Stimulated activated CD4-positive, alpha-beta T cell treated with anti-CD3 and anti-CD28 coated beads, Interleukin-4, amount 100 ng/mL, for 24 hours (primary cell): ENCODE measurements around the gene PGAP6.
A peak's percentile ranks its signal among the peaks of the same experiment; 100 is the strongest.
"Not testable (repeated sequence)": the region's sequence is repeated elsewhere in the genome, so short reads cannot be mapped to it uniquely, and the experiment has no call there.

Experiments used
- DNase-seq: peaks from one replicate; pipeline ENCODE4 v3.0.0-alpha.2; 2020

The PGAP6 gene

GRCh38 chr16:381789-382717, at the start of gene PGAP6:
PGAP6 (minus strand) TSS chr16:381978; CDS start chr16:381821, 157 bp downstream.
- peak; percentile 52 for DNase-seq

- DNase-seq: no peak
Measured at GRCh38 chr16:430904-431303, 49.1 kb upstream of the PGAP6 start.

DNA sequence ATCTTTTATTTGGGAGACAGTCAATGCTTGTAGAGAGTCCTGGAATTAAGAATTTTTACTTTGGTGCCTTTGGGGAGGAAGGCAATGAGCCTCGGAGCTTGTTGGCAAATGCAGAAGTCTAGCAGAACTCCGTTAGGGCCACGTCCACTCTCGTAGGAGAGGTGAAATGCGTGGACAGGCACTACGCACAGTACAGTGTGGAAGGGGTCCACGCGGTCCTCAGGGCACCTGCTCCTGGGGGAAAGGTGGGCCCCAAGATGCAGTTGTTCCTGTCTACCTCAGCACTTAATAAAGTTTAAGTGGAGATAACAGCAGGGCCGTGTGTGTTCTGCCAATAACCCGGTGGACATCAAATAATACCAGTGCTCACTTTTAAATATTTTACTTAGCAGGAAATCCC, 45.5 kb upstream of the PGAP6 start:
- no peak for DNase-seq

DNA sequence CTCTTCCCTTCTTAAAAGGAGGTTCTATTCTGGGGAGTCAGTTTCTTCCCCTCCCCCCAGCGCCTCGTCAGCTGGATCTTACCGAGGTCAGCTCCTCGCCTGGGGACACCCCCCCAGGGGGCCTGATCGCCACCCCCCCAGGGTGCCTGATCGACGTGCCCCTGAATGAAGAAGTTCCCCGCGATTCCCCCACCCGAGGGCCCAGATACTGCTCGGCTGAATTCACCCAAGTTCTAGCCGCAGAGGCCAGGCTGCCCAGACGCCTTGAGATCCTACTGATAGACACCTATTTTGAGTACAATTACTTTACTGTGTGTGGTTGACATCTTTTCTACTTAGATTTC, 45.1 kb upstream of the PGAP6 start:
- no peak for DNase-seq

DNA sequence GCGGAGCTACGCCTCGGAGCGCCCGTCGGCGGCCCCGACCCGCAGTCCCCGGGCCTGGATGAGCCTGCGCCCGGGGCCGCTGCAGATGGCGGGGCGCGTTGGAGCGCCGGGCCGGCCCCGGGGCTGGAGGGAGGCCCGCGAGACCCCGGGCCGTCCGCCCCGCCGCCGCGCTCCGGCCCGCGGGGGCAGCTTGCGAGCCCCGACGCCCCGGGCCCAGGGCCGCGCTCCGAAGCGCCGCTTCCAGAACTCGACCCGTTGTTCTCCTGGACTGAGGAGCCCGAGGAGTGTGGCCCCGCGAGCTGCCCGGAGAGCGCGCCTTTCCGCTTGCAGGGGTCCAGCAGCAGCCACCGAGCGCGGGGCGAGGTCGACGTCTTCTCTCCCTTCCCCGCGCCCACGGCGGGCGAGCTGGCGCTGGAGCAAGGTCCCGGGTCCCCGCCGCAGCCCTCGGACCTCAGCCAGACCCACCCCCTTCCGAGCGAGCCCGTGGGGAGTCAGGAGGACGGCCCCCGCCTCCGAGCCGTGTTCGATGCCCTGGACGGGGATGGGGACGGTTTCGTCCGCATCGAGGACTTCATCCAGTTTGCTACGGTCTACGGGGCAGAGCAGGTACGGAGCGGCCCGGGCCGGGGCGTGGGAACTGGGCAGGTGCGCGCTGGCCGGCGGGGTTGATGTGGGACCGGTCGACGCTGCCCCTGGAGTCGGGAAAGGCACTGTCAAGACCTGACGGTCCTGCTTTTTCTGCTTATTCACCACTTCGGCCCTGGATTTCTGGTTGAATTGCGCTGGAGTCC, 44.5 kb upstream of the PGAP6 start:
- no peak for DNase-seq

- DNase-seq: peak; percentile 30
Measured at GRCh38 chr16:425740-426114, 43.9 kb upstream of the PGAP6 start.

- peak; percentile 81 for DNase-seq
Measured at GRCh38 chr16:425082-425718, 43.4 kb upstream of the PGAP6 start, which contains the start of gene RAB11FIP3. RAB11FIP3 (plus strand) TSS chr16:425649; CDS start chr16:426007, 358 bp downstream.

- DNase-seq: no peak
Measured at GRCh38 chr16:424623-425081, 42.9 kb upstream of the PGAP6 start.

- DNase-seq: no peak
Measured at GRCh38 chr16:424033-424622, 42.4 kb upstream of the PGAP6 start.

- DNase-seq: not testable (repeated sequence)
Measured at GRCh38 chr16:422179-422578, 40.4 kb upstream of the PGAP6 start.

GRCh38 chr16:415170-415498, 33.4 kb upstream of the PGAP6 start:
- DNase-seq: not testable (repeated sequence)

DNA sequence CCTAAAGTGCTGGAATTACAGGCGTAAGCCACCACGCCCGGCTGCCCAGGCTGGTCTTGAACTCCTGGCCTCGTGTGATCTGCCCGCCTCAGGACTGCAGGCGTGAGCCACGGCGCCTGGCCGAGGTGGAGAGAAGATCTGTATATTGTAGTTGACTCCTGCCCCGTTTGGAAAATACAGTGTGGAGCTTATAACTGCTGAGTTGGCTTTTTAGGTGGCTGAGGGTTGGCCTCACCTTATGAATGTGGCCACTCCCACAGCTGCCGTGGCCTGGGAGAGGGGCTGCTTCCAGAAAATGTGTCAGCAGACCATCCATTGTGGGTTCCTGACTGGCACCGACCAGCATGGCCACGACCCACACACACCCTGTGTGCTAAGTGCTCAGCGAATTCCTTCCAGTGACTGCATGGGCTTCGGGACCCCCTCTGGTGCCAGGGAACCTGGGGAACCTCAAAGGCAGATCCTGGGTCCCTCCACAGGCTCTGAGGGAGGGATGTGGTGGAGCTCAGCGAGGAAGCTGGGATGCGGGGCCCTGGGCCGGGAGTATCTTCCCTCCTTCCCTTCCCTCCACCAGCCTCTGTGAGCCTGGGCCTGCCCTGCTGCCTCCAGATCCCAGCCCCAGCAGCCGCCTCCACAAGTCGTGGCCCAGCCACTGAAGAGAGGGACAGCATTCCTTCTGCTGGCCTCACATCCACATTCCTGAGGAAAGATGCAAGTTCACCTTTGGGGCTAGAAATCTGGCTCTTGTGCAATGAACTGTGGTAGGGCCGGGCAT, 32.8 kb upstream of the PGAP6 start:
- DNase-seq: no peak

GRCh38 chr16:411576-412265, 29.9 kb upstream of the PGAP6 start:
- DNase-seq: no peak

- no peak for DNase-seq
Measured at GRCh38 chr16:410516-411178, 28.9 kb upstream of the PGAP6 start.

- DNase-seq: no peak
Measured at GRCh38 chr16:407253-407652, 25.5 kb upstream of the PGAP6 start.

DNA sequence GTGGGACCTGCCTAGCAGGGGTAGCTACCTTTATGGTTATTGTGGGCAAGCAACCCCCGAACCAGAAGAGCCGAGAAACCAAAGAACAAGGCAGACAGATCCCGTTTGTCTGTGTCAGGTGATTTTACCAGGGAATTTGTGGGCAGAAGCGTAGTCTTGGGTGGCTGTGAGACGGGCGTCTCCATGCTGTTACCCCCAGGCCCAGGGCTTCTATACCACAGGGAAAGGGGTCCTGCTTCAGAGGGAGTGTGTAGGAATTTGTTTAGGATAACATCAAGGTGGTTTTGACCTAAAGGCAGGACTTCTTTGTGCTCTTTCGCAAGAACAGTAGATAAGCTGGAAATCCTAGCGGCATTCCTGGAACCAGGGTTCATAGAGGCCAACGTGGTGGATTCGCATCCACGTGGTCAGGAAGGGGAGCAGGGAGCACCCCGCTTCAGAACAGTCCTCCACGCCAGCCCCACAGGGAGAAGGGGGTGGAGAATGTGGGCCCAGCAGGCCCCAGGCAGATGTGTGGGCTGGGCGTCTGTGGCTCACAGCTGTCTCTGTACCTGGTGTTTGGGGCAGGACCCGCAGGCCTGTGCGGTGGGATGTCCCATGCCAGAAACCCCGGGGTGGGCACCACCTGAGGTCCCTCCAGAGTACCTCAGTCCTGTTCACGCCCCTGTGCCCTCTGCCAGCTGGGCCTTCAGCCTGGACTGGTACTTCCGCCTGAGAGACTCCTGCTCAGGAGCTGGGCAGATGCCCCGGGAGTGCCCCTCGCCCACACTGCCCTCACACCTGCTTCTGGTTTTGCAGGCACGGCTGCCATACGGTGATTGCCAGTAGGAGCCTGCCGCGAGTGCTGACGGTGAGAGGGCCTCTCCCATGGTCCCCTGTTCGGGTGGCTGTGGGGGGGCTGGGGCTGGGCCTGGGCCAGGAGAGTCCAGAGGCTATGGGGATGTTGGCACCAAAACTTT, 24.0 kb upstream of the PGAP6 start:
- no peak for DNase-seq

DNA sequence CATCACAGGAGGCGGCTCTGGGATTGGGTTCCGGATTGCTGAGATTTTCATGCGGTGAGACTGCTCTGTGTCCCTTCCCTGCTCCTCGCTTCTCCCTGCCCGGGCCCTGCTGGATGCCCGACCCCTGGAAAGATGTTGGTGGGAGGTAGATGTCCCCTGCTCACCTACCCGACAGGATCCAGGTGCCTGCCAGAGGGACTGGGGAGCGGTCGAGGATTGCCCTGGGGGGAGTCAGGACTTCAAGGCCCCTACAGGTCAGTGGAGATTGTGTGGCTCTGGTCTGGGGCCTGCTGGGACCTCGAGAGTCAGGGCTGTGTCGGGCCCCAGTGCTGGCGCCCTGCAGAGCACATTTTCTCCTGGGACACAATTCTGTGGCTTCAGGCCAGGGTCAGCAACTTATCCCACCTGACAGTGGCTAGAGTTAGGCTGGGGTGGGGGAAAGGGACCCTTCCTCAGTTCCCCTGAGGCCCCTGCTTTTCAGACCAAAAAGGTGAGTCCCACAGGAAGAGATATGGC, 23.3 kb upstream of the PGAP6 start:
- DNase-seq: no peak

DNA sequence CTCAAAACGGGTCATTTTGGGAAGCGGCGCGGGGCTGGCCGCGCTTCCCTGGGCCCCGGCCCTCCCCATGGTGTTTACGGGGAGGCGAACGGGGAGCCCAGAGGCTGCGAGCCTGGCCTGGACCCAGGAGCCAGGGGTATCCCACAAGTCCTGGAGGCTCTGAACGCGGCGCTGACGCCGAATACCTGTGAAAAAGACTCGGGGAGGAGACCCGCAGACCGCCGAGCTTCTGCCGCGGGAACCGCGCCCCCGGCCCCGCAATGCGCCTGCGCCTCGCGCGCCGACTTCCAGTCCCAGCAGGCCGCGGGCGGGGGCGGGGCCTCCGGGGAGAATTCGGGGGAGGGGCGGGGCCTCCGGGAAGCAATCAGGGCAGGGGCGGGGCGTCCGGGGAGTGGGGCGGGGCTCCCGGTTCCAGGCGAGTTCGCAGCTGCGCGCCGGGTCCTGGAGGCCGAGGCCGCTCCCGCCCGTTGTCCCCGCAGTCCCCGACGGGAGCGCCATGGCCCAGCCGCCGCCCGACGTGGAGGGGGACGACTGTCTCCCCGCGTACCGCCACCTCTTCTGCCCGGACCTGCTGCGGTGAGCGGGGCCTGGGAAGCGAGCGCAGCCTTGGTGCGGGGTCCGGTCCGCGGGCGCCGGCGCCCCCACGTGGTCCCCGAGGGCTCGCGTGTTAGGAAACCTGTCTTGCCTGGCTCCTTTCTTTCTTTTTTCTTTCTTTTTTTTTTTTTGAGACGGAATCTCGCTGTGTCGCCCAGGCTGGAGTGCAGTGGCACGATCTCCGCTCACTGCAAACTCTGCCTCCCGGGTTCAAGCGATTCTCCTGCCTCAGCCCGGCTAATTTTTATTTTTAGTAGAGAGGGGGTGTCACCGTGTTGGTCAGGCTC, 19.9 kb upstream of the PGAP6 start, which contains the start of gene DECR2:
Gene DECR2, plus strand, starts transcription at position 418 of the 881 bp plus-strand sequence. Its CDS starts 79 bp downstream, at position 497.
- DNase-seq: peak; percentile 98
